Measurements from ENCODE around the gene SORCS3. TPM values are rescaled to one million over a fixed set of nuclear protein-coding genes. Genes with fewer than 3 reads are reported as not detected.

SORCS3 gene
- total and polyA plus RNA-seq, 9 of the 15 experiments (the other 6 are each of a cell fraction or from before 2014, with no cell fraction given): not detected

DNA sequence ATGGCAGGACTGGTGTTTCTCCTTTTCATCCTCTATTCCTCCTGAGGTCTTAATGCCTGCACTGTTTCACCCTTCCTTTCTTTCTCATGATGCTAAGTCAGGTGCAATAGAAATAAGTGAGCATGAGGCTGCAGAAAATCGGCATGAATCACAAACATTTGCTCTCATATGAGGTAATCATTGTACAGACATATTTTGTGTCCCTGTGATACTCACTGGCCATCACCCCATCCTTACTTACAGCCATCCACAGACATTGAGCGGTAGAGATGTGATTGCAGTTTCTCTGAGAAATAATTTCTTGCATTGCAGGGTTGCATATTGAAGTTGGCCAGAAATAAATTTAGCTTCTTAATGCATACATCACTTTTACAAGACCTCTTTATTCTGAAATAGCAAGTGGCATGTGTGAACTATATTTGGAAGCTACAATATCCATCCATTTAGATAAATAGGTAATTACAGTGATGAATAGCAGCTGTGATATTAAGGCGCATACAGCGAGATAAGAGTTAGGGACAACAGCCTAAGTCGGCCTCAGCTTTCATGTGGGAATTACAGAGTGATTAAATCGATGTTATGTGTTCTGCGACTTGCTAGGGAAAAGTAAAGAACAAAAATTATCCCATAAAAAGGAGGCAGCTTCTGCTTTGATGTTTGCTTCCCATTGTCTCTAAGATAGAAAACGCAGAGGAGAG lies 612.6 kb downstream of the SORCS3 start:
- TF ChIP-seq ZNF79 (CRISPR knock-in tag; IDR thresholded peaks at IDR 0.05; ENCODE audit: low read depth) (no peak), PPARD (CRISPR knock-in tag; IDR thresholded peaks at IDR 0.05) (no peak), DACH1 (IDR thresholded peaks at IDR 0.05; ENCODE audit: partially characterized antibody) (no peak), ZNF133 (CRISPR knock-in tag; IDR thresholded peaks at IDR 0.05) (no peak), SNAPC5 (CRISPR knock-in tag; IDR thresholded peaks at IDR 0.05) (no peak), PHTF2 (CRISPR knock-in tag; IDR thresholded peaks at IDR 0.05) (no peak), DDX20 (tag; IDR thresholded peaks at IDR 0.05; ENCODE audit: low read depth) (no peak), BRF1 (IDR thresholded peaks at IDR 0.05; ENCODE audit: borderline replicate concordance, extremely low read depth, insufficient read length) (no peak), ZNF124 (CRISPR knock-in tag; IDR thresholded peaks at IDR 0.05) (no peak), CTCF (IDR thresholded peaks at IDR 0.05 in 2 of 3, conservative IDR thresholded peaks at IDR 0.05 in 1 of 3; ENCODE audit: insufficient read depth in 2 of 3, low read depth in 1 of 3, low read length in 3 of 3) (no peak), ETV1 (tag; conservative IDR thresholded peaks at IDR 0.05; ENCODE audit: low read depth) (no peak), ZNF695 (CRISPR knock-in tag; IDR thresholded peaks at IDR 0.05) (no peak), SMC3 (conservative IDR thresholded peaks at IDR 0.05; ENCODE audit: insufficient read depth, low read depth, low read length) (no peak)
- TF ChIP-seq, protein P1, sequence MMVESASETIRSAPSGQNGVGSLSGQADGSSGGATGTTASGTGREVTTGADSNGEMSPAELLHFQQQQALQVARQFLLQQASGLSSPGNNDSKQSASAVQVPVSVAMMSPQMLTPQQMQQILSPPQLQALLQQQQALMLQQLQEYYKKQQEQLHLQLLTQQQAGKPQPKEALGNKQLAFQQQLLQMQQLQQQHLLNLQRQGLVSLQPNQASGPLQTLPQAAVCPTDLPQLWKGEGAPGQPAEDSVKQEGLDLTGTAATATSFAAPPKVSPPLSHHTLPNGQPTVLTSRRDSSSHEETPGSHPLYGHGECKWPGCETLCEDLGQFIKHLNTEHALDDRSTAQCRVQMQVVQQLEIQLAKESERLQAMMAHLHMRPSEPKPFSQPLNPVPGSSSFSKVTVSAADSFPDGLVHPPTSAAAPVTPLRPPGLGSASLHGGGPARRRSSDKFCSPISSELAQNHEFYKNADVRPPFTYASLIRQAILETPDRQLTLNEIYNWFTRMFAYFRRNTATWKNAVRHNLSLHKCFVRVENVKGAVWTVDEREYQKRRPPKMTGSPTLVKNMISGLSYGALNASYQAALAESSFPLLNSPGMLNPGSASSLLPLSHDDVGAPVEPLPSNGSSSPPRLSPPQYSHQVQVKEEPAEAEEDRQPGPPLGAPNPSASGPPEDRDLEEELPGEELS (CRISPR knock-in tag; IDR thresholded peaks at IDR 0.05; ENCODE audit: borderline replicate concordance): no peak
- no peak overlapping the region for H2AFZ ChIP-seq (ENCODE audit: low read depth, low read length)
- POLR2A ChIA-PET: no interaction called here
- no peaks in the 10 kb centered on the region for H3K36me3 ChIP-seq (ENCODE audit: control insufficient read depth, insufficient read depth, low read length)
- DNase-seq (ENCODE audit: extremely low read depth in 1 of 4, low spot score in 3 of 4) (no peak), FAIRE-seq (no peak), ATAC-seq (no peak)
- H3K9me3 ChIP-seq (replicated peaks; ENCODE audit: control insufficient read depth, insufficient read depth, low read depth, low read length): no peaks in the 10 kb centered on the region
- H3K4me1 ChIP-seq (replicated peaks in 1 of 2; ENCODE audit: control insufficient read depth in 2 of 2, insufficient read depth in 2 of 2, low read length in 2 of 2): no peaks in the 10 kb centered on the region
- H3K4me2 ChIP-seq (ENCODE audit: insufficient read depth, low read length): no peak overlapping the region
- no peak overlapping the region for H3K4me3 ChIP-seq
- H4K20me1 ChIP-seq (replicated peaks; ENCODE audit: control insufficient read depth, insufficient read depth, low read length): no peaks in the 10 kb centered on the region
- in situ Hi-C loops (cut with MboI) (no loop called here), intact Hi-C loops (cut with micrococcal nuclease) (no loop called here)
- CTCF ChIA-PET (ENCODE audit: low intra/inter-chr PET ratio): no interaction called here
- H3K9me1 ChIP-seq (ENCODE audit: control insufficient read depth, insufficient read depth, low read length): no peaks in the 10 kb centered on the region
- H3K79me2 ChIP-seq (ENCODE audit: control insufficient read depth, insufficient read depth, low read length): no peaks in the 10 kb centered on the region
- H3K27ac ChIP-seq (ENCODE audit: extremely low read depth, low read depth, low read length): no peak overlapping the region
- no peaks in the 10 kb centered on the region for H3K27me3 ChIP-seq (ENCODE audit: control insufficient read depth in 2 of 2, insufficient read depth in 2 of 2, low read length in 2 of 2)
- 4% methylated on average over 7 of the region's 8 CpGs for WGBS (ENCODE audit: insufficient coverage, low coverage, missing lambda C conversion rate)
- no peak overlapping the region for H3K9ac ChIP-seq (ENCODE audit: insufficient read depth in 1 of 2, low read depth in 2 of 2, low read length in 2 of 2)
- no TSS peak for BruUV-seq (replicated peaks)

Measured in K562 (cell line).